D721Med (cell line): ENCODE results near the gene HPCA.

Experiments used
- DNase-seq: peaks from one replicate; pipeline ENCODE4 v3.0.0; 2011; ENCODE audit warnings: low spot score; ENCODE audit not compliant: insufficient read length
- FAIRE-seq: peaks from 2 replicates; lab custom pipeline; 2011; peaks lifted over from hg19 to GRCh38; lab: Jason Lieb, UNC
- CTCF ChIP-seq: IDR thresholded peaks from 2 replicates; pipeline ENCODE4 v1.5.1; 2012; ENCODE audit warnings: mild to moderate bottlenecking, control low read depth; ENCODE audit not compliant: insufficient read depth; ENCODE audit errors: missing control alignments

The HPCA gene

GRCh38 chr1:32934535-32934934 lies 48.2 kb downstream of the HPCA start:
- no peak for FAIRE-seq
- no peak for TF ChIP-seq CTCF
- no peak for DNase-seq

DNA sequence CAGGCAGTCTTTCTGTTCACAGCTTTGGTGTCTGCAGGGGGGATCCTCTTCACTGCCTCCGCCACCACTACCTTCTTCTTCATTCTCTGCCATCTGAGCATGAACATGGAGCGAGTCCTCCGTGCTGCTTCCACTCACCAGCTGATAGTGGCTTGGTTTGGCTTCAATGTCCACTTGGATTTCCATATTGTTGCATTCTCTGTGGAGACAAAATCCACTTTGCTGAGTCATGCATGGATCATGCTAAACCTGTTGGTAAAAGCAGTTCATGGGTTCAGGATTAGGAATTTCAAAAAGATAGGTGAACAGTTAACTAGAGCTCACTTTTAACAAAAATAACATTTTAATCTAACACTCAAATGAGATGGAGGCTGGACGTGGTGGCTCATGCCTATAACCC lies 50.8 kb downstream of the HPCA start:
- no peak for DNase-seq
- FAIRE-seq, result no peak
- no peak for TF ChIP-seq CTCF

DNA sequence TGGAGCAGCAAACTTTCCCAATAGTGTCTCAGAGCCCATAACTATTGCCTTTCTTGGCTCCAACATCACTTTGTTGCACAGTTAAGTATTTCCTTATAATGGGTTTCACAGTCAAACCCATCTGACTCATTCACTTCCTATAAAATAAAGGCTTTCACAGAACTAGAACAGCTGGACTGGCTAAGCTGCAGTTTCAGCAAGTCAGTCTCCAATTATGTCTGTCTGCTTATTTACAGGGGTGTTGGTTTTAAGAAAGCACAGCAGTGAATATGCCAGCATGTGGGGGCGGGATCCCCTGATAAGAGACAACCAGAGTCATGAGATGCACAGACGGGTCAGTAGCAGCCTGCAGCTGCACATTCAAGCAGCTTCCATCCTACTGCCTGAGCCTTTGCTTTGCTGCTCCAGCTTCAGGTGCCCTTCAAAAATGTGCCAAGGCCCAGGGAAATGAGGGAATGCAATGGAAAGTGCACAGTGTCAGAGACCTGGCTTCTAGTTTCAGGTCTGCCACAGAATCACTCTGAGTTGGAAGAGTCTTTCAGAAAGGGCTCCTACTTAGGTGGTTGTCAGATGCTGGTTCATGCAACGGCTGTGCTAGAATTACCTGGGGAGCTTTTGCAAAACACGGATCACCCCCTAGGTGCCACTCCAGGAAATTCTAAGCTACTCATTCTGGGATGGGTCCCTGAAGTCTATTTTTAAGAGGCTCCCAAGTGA lies 53.5 kb downstream of the HPCA start:
- no peak for TF ChIP-seq CTCF
- FAIRE-seq, result no peak
- no peak for DNase-seq

DNA sequence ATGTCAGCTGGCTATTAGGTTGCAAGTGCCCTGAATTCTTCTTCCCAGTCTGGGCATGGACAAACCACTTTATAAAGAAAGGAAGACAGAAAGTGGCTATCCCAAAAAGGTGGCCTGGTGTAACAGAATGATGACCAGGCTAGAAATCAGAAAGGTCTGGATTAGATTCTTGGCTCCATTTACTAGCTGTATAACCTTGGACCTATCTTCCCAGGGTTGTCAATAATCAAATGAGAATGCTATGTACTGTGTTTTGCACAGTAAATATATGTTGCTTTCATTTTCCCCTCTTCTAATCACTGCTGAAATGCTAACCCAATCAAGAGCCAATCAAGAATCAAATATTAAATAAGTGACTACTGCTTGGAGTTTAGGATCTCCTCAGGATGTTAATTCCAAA lies 57.9 kb downstream of the HPCA start:
- TF ChIP-seq CTCF, result no peak
- DNase-seq (no peak), FAIRE-seq (no peak)
